ENCODE measurements around the gene IPO11. TPM values are rescaled to one million over a fixed set of nuclear protein-coding genes. Genes with fewer than 3 reads are reported as not detected.

The IPO11 gene
- 27.2 and 29.1 TPM in 2 replicates for total RNA-seq

- intact Hi-C loops (cut with micrococcal nuclease) = loop anchor here (1.0 to 5.0 kb wide), 7 partner anchors 8 to 1715 kb away; partner anchors contain the start of genes ERCC8, LRRC70, NDUFAF2 and ZSWIM6
Observed at GRCh38 chr5:62412549-62413329, at the start of gene IPO11. IPO11 (plus strand) TSS chr5:62412763; CDS start chr5:62437280, 24,517 bp downstream.

- intact Hi-C loops (cut with micrococcal nuclease) = no loop called here
Observed at GRCh38 chr5:62369039-62369438, 43.5 kb upstream of the IPO11 start.

GRCh38 chr5:62371409-62371808 is 41.2 kb upstream of the IPO11 start:
- intact Hi-C loops (cut with micrococcal nuclease) = no loop called here

- intact Hi-C loops (cut with micrococcal nuclease) = no loop called here
Observed at GRCh38 chr5:62372600-62372999, 40.0 kb upstream of the IPO11 start.

GRCh38 chr5:62373382-62373781 is 39.2 kb upstream of the IPO11 start:
- intact Hi-C loops (cut with micrococcal nuclease) = no loop called here

GRCh38 chr5:62374090-62374489 is 38.5 kb upstream of the IPO11 start:
- intact Hi-C loops (cut with micrococcal nuclease) = loop anchor here (2.0 kb wide), 1 partner anchor 17 kb away; no protein-coding TSS in a partner anchor

- intact Hi-C loops (cut with micrococcal nuclease) = loop anchor here (2.0 kb wide), 2 partner anchors 13 to 15 kb away; no protein-coding TSS in a partner anchor
Observed at GRCh38 chr5:62375627-62376026, 36.9 kb upstream of the IPO11 start.

- intact Hi-C loops (cut with micrococcal nuclease) = loop anchor here (2.0 kb wide), 1 partner anchor 13 kb away; no protein-coding TSS in a partner anchor
Observed at GRCh38 chr5:62376064-62376463, 36.5 kb upstream of the IPO11 start.

GRCh38 chr5:62385131-62385530 is 27.4 kb upstream of the IPO11 start:
- intact Hi-C loops (cut with micrococcal nuclease) = no loop called here

- intact Hi-C loops (cut with micrococcal nuclease) = no loop called here
Observed at GRCh38 chr5:62385816-62386400, 26.7 kb upstream of the IPO11 start.

GRCh38 chr5:62386824-62387223 is 25.7 kb upstream of the IPO11 start:
- intact Hi-C loops (cut with micrococcal nuclease) = loop anchor here (1.0 kb wide), 1 partner anchor 9 kb away; no protein-coding TSS in a partner anchor

GRCh38 chr5:62395210-62395950 is 17.2 kb upstream of the IPO11 start:
- intact Hi-C loops (cut with micrococcal nuclease) = no loop called here

GRCh38 chr5:62403411-62404250 is 8.9 kb upstream of the IPO11 start, which contains the start of gene DIMT1:
DIMT1 (minus strand) TSS chr5:62403905; CDS start chr5:62403772, 133 bp downstream.
- intact Hi-C loops (cut with micrococcal nuclease) = loop anchor here (1.0 to 2.0 kb wide), 10 partner anchors 9 to 1458 kb away; partner anchors contain the start of genes ERCC8, IPO11, KIF2A and LRRC70

GRCh38 chr5:62413711-62414110 is 1.1 kb downstream of the IPO11 start:
- intact Hi-C loops (cut with micrococcal nuclease) = loop anchor here (5.0 kb wide), 1 partner anchor 1716 kb away; no protein-coding TSS in a partner anchor

- intact Hi-C loops (cut with micrococcal nuclease) = no loop called here
Observed at GRCh38 chr5:62418462-62419076, 6.0 kb downstream of the IPO11 start.

GRCh38 chr5:62419609-62420008 is 7.0 kb downstream of the IPO11 start:
- intact Hi-C loops (cut with micrococcal nuclease) = no loop called here

- intact Hi-C loops (cut with micrococcal nuclease) = no loop called here
Observed at GRCh38 chr5:62421414-62421813, 8.9 kb downstream of the IPO11 start.

GRCh38 chr5:62424763-62425162 is 12.2 kb downstream of the IPO11 start:
- intact Hi-C loops (cut with micrococcal nuclease) = no loop called here

GRCh38 chr5:62431735-62432620 is 19.4 kb downstream of the IPO11 start:
- intact Hi-C loops (cut with micrococcal nuclease) = no loop called here
